Muscle of arm (tissue), 12 donors: ENCODE results near the gene HDAC5. TPM values are rescaled to one million over a fixed set of nuclear protein-coding genes. Genes with fewer than 3 reads are reported as not detected.
"Not testable (repeated sequence)": the region's sequence is repeated elsewhere in the genome, so short reads cannot be mapped to it uniquely, and the experiment has no call there.

Source experiments
- DNase-seq: peaks from one replicate; pipeline ENCODE4 v3.0.0-alpha.2; 2013
- polyA plus RNA-seq, 12 donors: library from polyadenylated mRNA; unstranded; fragments of 120-200 nt; gene quantifications; one replicate each; pipeline ENCODE4 v1.2.1, GENCODE V29; 2013; ENCODE audit not compliant: insufficient read length in 12 of 12

The HDAC5 gene
- polyA plus RNA-seq, 12 donors = 42.1 to 70.6 (median 50.0) TPM; not detected in 1

GRCh38 chr17:44134752-44135568 is 11.5 kb upstream of the HDAC5 start:
- no peak for DNase-seq

GRCh38 chr17:44133918-44134476 is 10.6 kb upstream of the HDAC5 start:
- DNase-seq = no peak

- no peak for DNase-seq
Measured at GRCh38 chr17:44132275-44132821, 8.9 kb upstream of the HDAC5 start.

GRCh38 chr17:44131372-44131771 is 7.9 kb upstream of the HDAC5 start:
- not testable (repeated sequence) for DNase-seq

- DNase-seq = no peak
Measured at GRCh38 chr17:44130693-44131349, 7.4 kb upstream of the HDAC5 start.

- DNase-seq = no peak
Measured at GRCh38 chr17:44128383-44128782, 4.9 kb upstream of the HDAC5 start.

GRCh38 chr17:44124118-44124438 is 637 bp upstream of the HDAC5 start:
- no peak for DNase-seq

- no peak for DNase-seq
Measured at GRCh38 chr17:44122816-44123355, 555 bp downstream of the HDAC5 start.

GRCh38 chr17:44121997-44122815 is 1.2 kb downstream of the HDAC5 start:
- no peak for DNase-seq

- DNase-seq = no peak
Measured at GRCh38 chr17:44120851-44121605, 2.4 kb downstream of the HDAC5 start.

- not testable (repeated sequence) for DNase-seq
Measured at GRCh38 chr17:44120281-44120680, 3.2 kb downstream of the HDAC5 start.

- no peak for DNase-seq
Measured at GRCh38 chr17:44119798-44120197, 3.6 kb downstream of the HDAC5 start.

- DNase-seq = no peak
Measured at GRCh38 chr17:44119062-44119461, 4.4 kb downstream of the HDAC5 start.

- no peak for DNase-seq
Measured at GRCh38 chr17:44118427-44119050, 4.9 kb downstream of the HDAC5 start.

GRCh38 chr17:44117351-44117750 is 6.1 kb downstream of the HDAC5 start:
- no peak for DNase-seq

- DNase-seq = no peak
Measured at GRCh38 chr17:44115585-44116415, 7.6 kb downstream of the HDAC5 start.

- no peak for DNase-seq
Measured at GRCh38 chr17:44113868-44114840, 9.3 kb downstream of the HDAC5 start.

GRCh38 chr17:44113382-44113781 is 10.1 kb downstream of the HDAC5 start:
- no peak for DNase-seq
